ENCODE results near the gene HECW1. TPM values are rescaled to one million over a fixed set of nuclear protein-coding genes. Genes with fewer than 3 reads are reported as not detected.
A peak's percentile ranks its signal among the peaks of the same experiment; 100 is the strongest.
"Not testable (repeated sequence)": the region's sequence is repeated elsewhere in the genome, so short reads cannot be mapped to it uniquely, and the experiment has no call there.

HECW1 gene
- total RNA-seq, 1 donor from 2014 or later = 0.15 TPM

DNA sequence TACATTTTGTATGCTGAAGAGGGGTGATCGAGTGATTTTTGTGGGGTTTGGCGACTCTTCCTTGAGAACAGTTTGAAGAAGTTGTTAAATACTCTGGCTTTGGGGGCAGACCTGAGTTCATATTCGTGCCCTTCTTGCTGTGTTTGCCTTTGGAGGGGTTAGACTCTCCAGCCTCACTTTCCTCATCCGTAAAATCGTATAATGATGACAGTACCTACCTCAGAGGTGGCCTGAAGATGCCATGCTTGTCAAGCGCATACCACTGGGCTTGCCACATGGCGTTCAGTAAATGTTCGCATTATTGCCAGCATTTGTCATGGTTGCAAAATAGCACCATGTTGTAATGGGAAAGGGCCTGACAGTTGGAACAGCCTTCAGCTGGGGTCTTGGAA, 471.7 kb downstream of the HECW1 start:
- H3K9me3 Mint-ChIP-seq (ENCODE audit: unreplicated experiment) = no peaks in the 10 kb centered on the region
- peaks cover 7% of the 10 kb centered on the region for H3K27me3 Mint-ChIP-seq (ENCODE audit: unreplicated experiment)
- DNase-seq (ENCODE audit: low spot score) = no peak
- H3K27ac Mint-ChIP-seq (ENCODE audit: unreplicated experiment) = peak overlapping the region; percentile 52
- peaks cover 7% of the 10 kb centered on the region for H3K36me3 Mint-ChIP-seq (ENCODE audit: low read depth, unreplicated experiment)
- TF ChIP-seq, protein P1, sequence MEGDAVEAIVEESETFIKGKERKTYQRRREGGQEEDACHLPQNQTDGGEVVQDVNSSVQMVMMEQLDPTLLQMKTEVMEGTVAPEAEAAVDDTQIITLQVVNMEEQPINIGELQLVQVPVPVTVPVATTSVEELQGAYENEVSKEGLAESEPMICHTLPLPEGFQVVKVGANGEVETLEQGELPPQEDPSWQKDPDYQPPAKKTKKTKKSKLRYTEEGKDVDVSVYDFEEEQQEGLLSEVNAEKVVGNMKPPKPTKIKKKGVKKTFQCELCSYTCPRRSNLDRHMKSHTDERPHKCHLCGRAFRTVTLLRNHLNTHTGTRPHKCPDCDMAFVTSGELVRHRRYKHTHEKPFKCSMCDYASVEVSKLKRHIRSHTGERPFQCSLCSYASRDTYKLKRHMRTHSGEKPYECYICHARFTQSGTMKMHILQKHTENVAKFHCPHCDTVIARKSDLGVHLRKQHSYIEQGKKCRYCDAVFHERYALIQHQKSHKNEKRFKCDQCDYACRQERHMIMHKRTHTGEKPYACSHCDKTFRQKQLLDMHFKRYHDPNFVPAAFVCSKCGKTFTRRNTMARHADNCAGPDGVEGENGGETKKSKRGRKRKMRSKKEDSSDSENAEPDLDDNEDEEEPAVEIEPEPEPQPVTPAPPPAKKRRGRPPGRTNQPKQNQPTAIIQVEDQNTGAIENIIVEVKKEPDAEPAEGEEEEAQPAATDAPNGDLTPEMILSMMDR (IDR thresholded peaks at IDR 0.05; ENCODE audit: unreplicated experiment) = no peak
- peak overlapping the region; percentile 97 for H3K4me3 Mint-ChIP-seq (ENCODE audit: unreplicated experiment)
- H3K4me1 Mint-ChIP-seq (ENCODE audit: unreplicated experiment) = peaks cover 17% of the 10 kb centered on the region

DNA sequence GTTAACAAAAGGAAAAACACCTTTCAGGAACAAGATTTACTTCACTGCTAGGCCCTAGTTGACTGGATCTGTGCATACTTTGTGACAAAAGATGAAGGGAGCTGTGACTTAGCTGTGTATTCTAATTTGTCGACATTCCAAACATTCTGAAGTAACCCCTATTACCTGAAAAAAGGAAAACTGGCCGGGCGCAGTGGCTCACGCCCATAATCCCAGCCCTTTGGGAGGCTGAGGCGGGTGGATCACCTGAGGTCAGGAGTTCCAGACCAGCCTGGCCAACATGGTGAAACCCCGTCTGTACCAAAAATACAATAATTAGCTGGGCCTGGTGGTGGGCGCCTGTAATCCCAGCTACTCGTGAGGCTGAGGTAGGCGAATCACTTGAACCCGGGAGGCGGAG, 472.3 kb downstream of the HECW1 start:
- H3K4me3 Mint-ChIP-seq (ENCODE audit: unreplicated experiment) = peak overlapping the region; percentile 97
- DNase-seq (ENCODE audit: low spot score); H3K27me3 Mint-ChIP-seq (ENCODE audit: unreplicated experiment); H3K27ac Mint-ChIP-seq (ENCODE audit: unreplicated experiment); H3K36me3 Mint-ChIP-seq (ENCODE audit: low read depth, unreplicated experiment); H3K9me3 Mint-ChIP-seq (ENCODE audit: unreplicated experiment): not testable (repeated sequence)
- peaks cover 17% of the 10 kb centered on the region for H3K4me1 Mint-ChIP-seq (ENCODE audit: unreplicated experiment)

DNA sequence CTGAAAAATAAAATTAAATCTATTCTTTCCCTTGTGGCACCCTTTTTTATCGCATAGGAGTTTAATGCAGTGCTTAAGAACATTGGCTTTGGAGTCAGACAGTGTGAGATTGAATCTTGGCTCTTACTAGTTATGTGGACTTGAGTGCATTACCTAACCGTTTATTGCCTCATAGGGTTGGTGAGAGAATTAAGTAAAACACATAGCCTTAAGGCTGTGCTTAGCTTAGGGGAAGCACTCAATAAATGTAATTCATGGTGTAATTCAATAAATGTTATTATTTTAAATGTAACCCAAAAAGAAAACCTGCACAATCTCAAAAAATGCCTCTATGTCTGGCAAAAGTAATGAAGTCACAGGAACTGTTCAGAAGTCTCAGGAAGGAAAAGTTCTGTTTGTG, 473.1 kb downstream of the HECW1 start:
- no peaks in the 10 kb centered on the region for H3K9me3 Mint-ChIP-seq (ENCODE audit: unreplicated experiment)
- peaks cover 7% of the 10 kb centered on the region for H3K27me3 Mint-ChIP-seq (ENCODE audit: unreplicated experiment)
- H3K4me1 Mint-ChIP-seq (ENCODE audit: unreplicated experiment) = peaks cover 17% of the 10 kb centered on the region
- DNase-seq (ENCODE audit: low spot score) = no peak
- peaks cover 7% of the 10 kb centered on the region for H3K36me3 Mint-ChIP-seq (ENCODE audit: low read depth, unreplicated experiment)
- no peak overlapping the region for H3K27ac Mint-ChIP-seq (ENCODE audit: unreplicated experiment)
- H3K4me3 Mint-ChIP-seq (ENCODE audit: unreplicated experiment) = peak overlapping the region; percentile 63
- TF ChIP-seq, protein P1 (IDR thresholded peaks at IDR 0.05; ENCODE audit: unreplicated experiment) = no peak

DNA sequence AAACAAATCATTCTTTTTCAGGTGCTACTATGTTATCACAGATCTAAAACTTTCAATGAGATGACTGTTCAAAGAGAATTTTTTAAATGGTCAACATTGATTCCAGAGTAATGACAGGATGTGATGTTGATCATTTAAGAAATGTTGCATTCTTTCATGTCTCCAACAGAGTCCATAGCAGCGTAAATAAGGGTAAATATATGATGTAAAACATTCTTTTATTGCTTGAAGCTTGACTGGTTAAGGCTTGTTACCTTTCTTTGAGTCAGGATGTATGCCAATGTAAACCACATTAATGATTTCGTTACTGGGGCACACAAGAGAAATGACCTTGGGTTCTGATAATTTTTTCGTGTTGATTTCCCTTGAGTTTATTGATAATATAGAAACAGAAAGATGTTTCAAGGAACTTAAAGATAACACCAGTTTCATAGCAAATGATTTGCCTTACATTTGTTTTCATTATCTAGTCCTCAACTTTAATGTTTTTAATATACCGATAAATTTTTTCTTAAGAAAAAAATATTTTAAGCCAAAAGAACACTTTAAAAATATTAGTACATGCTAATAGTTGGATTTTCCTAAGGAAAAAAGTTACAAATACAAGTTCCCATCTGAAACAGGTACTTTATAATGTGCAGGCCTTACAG, 473.9 kb downstream of the HECW1 start:
- peaks cover 7% of the 10 kb centered on the region for H3K27me3 Mint-ChIP-seq (ENCODE audit: unreplicated experiment)
- peaks cover 17% of the 10 kb centered on the region for H3K4me1 Mint-ChIP-seq (ENCODE audit: unreplicated experiment)
- TF ChIP-seq, protein P1 (IDR thresholded peaks at IDR 0.05; ENCODE audit: unreplicated experiment) = no peak
- no peak for DNase-seq (ENCODE audit: low spot score)
- H3K4me3 Mint-ChIP-seq (ENCODE audit: unreplicated experiment) = peak overlapping the region; percentile 6
- no peak overlapping the region for H3K27ac Mint-ChIP-seq (ENCODE audit: unreplicated experiment)
- no peaks in the 10 kb centered on the region for H3K9me3 Mint-ChIP-seq (ENCODE audit: unreplicated experiment)
- H3K36me3 Mint-ChIP-seq (ENCODE audit: low read depth, unreplicated experiment) = peaks cover 7% of the 10 kb centered on the region

DNA sequence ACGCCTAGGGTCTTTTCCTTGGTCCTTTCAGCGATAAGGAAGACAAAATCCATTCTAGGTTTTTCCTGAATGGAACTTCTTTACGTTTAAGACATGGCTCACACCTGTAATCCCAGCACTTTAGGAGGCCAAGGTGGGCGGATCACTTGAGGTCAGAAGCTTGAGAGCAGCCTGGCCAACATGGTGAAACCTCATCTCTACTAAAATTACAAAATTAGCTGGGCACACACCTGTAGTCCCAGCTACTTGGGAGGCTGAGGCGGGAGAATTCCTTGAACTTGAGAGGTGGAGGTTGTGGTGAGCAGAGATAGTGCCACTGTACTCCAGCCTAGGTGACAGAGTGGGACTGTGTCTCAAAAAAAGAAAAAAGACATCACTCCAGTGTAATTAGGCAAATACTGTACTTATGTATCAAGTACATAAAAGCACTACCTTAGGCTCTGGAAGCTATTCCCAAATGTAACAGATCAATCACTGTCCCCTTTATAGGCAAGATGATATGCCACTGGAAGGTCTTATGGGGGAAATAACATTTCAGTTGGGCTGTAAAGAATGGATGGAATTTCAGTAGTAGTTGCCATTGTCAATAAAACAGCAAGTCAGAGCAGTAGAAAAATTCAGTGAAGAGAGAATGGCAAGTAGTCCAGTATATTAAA, 476.2 kb downstream of the HECW1 start:
- TF ChIP-seq, protein P1 (IDR thresholded peaks at IDR 0.05; ENCODE audit: unreplicated experiment) = no peak
- H3K27me3 Mint-ChIP-seq (ENCODE audit: unreplicated experiment) = peaks cover 2% of the 10 kb centered on the region
- H3K9me3 Mint-ChIP-seq (ENCODE audit: unreplicated experiment) = no peaks in the 10 kb centered on the region
- peaks cover 7% of the 10 kb centered on the region for H3K36me3 Mint-ChIP-seq (ENCODE audit: low read depth, unreplicated experiment)
- H3K4me1 Mint-ChIP-seq (ENCODE audit: unreplicated experiment) = peaks cover 19% of the 10 kb centered on the region
- no peak overlapping the region for H3K4me3 Mint-ChIP-seq (ENCODE audit: unreplicated experiment)
- DNase-seq (ENCODE audit: low spot score) = no peak
- no peak overlapping the region for H3K27ac Mint-ChIP-seq (ENCODE audit: unreplicated experiment)
